Breast epithelium (tissue), 4 donors: ENCODE measurements around the gene SLC38A10. TPM values are rescaled to one million over a fixed set of nuclear protein-coding genes. Genes with fewer than 3 reads are reported as not detected.
"Not testable (repeated sequence)": the region's sequence is repeated elsewhere in the genome, so short reads cannot be mapped to it uniquely, and the experiment has no call there.

Experiments
- DNase-seq, 2 donors: peaks; one replicate each; pipeline ENCODE4 v3.0.0-alpha.2; 2019; ENCODE audit warnings: low spot score in 2 of 2
- H3K27ac ChIP-seq, 2 donors: fragments of 200-600 bp; sonication (generic) in 1 of 2; one replicate each; pipeline ENCODE4 v1.5.1; 2016 to 2019; ENCODE audit warnings: mild to moderate bottlenecking in 1 of 2
- H3K27me3 ChIP-seq, 2 donors: fragments of 200-600 bp; sonication (generic) in 1 of 2; one replicate each; pipeline versions ENCODE4 v1.5.1 to v1.6.0; 2017 to 2019; ENCODE audit warnings: control low read depth in 1 of 2, mild to moderate bottlenecking in 1 of 2
- H3K36me3 ChIP-seq: fragments of 200-600 bp; one replicate; pipeline ENCODE4 v1.5.1; 2019
- H3K4me1 ChIP-seq, 2 donors: fragments of 200-600 bp; sonication (generic); one replicate each; pipeline ENCODE4 v1.5.1; 2016 to 2019; ENCODE audit warnings: control low read depth in 1 of 2
- H3K4me3 ChIP-seq, 3 donors: fragments of 200-600 bp; sonication (generic); 1 replicate in 2 of 3; 2 replicates in 1 of 3; pipeline ENCODE4 v1.5.1; 2016 to 2019; ENCODE audit warnings: mild to moderate bottlenecking in 3 of 3, moderate library complexity in 2 of 3
- H3K9me3 ChIP-seq, 2 donors: fragments of 200-600 bp; sonication (generic) in 1 of 2; one replicate each; pipeline ENCODE4 v1.5.1; 2016 to 2019; ENCODE audit warnings: control low read depth in 1 of 2
- POLR2A ChIP-seq: fragments of 450-650 bp; IDR thresholded peaks from one replicate; pipeline ENCODE4 v1.6.1; 2016; ENCODE audit warnings: antibody characterized with exemption, mild to moderate bottlenecking, moderate library complexity
- POLR2AphosphoS5 ChIP-seq, 3 donors: sonication (generic); formaldehyde crosslinking; IDR thresholded peaks; one replicate each; pipeline ENCODE4 v1.6.1; 2017; ENCODE audit warnings: antibody characterized with exemption in 3 of 3
- intact Hi-C: fragments of 100-400 bp; cut with DNase I; formaldehyde crosslinking; loops from one replicate; pipeline ENCODE4 v1.15.1; 2023; ENCODE audit warnings: low total_unique reads
- total RNA-seq, 3 donors: library from RNA; depleted of rRNA; stranded (reverse); fragments of >200 nt; gene quantifications; one replicate each; pipeline ENCODE4 v1.1.0, GENCODE V29; 2016
- TF ChIP-seq, protein P1 (sequence below), 3 donors: fragments of 450-650 bp; IDR thresholded peaks; one replicate each; pipeline ENCODE4 v1.5.1; 2016 to 2017; ENCODE audit warnings: antibody characterized with exemption in 3 of 3, mild to moderate bottlenecking in 3 of 3, moderate library complexity in 3 of 3

The SLC38A10 gene
- total RNA-seq, 3 donors from 2014 or later: 52.4 to 104 (median 85.2) TPM

GRCh38 chr17:81230043-81230820, 64.9 kb downstream of the SLC38A10 start:
- H3K27me3 ChIP-seq: no peaks in the 10 kb centered on the region
- no peak overlapping the region for H3K27ac ChIP-seq
- intact Hi-C loops: no loop called here
- no peaks in the 10 kb centered on the region for H3K36me3 ChIP-seq
- no peaks in the 10 kb centered on the region for H3K4me1 ChIP-seq
- H3K9me3 ChIP-seq: no peaks in the 10 kb centered on the region
- H3K4me3 ChIP-seq: no peak overlapping the region
- no peak for DNase-seq
- no peak for TF ChIP-seq POLR2AphosphoS5 (IDR thresholded peaks at IDR 0.05)
- TF ChIP-seq, protein P1, sequence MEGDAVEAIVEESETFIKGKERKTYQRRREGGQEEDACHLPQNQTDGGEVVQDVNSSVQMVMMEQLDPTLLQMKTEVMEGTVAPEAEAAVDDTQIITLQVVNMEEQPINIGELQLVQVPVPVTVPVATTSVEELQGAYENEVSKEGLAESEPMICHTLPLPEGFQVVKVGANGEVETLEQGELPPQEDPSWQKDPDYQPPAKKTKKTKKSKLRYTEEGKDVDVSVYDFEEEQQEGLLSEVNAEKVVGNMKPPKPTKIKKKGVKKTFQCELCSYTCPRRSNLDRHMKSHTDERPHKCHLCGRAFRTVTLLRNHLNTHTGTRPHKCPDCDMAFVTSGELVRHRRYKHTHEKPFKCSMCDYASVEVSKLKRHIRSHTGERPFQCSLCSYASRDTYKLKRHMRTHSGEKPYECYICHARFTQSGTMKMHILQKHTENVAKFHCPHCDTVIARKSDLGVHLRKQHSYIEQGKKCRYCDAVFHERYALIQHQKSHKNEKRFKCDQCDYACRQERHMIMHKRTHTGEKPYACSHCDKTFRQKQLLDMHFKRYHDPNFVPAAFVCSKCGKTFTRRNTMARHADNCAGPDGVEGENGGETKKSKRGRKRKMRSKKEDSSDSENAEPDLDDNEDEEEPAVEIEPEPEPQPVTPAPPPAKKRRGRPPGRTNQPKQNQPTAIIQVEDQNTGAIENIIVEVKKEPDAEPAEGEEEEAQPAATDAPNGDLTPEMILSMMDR (IDR thresholded peaks at IDR 0.05): no peak
- TF ChIP-seq POLR2A: no peak

DNA sequence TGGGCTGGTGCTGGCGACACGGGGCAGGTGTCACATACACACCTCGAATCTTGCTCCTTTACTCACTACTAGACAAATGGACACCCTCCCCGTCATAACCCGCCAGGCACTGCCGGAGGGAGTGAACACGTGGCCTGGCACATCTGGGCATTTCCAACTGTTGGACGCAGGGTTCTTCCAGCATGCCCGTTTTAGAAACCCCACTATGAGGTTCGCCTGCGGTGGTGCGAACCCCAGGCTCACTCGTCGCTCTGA, 65.5 kb downstream of the SLC38A10 start:
- no peak for TF ChIP-seq POLR2A
- TF ChIP-seq, protein P1 (IDR thresholded peaks at IDR 0.05): no peak
- no peak for TF ChIP-seq POLR2AphosphoS5 (IDR thresholded peaks at IDR 0.05)
- no peaks in the 10 kb centered on the region for H3K27me3 ChIP-seq
- no peaks in the 10 kb centered on the region for H3K9me3 ChIP-seq
- no peak for DNase-seq
- H3K4me3 ChIP-seq: no peak overlapping the region
- H3K27ac ChIP-seq: no peak overlapping the region
- intact Hi-C loops: no loop called here
- no peaks in the 10 kb centered on the region for H3K36me3 ChIP-seq
- H3K4me1 ChIP-seq: no peaks in the 10 kb centered on the region

DNA sequence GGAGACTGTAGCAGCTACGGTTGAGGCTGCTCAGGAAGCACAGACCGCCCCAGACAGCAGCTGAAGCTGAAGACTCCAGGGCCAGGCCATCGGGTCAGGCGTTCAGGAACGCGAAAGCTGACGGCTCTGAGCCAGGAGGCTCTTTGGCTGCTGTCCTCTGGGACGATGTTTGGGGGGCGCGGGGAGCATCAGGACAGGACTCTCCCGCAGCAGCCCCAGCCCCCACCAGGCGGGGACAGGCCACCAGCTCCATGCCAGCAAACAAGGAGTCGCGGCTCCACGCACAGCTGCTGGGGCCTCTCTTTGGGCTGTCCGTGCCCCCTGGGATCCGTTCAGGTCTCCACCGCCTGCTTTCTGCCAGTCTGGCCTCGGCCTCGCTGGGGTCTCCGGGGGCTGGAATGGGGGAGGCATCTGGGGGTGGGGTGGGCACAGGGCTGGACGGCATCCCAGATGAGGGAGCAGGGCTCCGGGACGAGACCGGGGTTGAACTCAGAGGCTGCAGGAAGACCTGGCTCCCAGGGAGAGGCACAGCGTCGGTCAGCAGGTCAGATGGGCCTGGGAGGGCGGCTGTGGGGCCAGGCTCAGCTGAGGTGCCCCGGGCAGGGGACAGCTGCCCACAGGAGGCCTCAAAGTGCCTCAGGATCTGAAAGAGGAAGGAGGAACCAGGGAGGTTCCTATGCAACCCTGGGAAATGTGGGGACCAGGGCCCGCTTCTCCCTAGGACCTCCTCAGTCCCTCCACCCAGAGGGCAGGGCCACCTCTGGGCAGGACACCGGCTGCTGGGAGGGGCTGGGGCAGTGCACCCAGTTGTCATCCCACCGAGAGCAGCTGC, 66.1 kb downstream of the SLC38A10 start:
- DNase-seq: no peak
- Histone ChIP-seq H3K4me1 (no peaks in the 10 kb centered on the region), H3K4me3 (no peak overlapping the region), H3K27me3 (no peaks in the 10 kb centered on the region), H3K36me3 (no peaks in the 10 kb centered on the region), H3K9me3 (no peaks in the 10 kb centered on the region), H3K27ac (no peak overlapping the region)
- intact Hi-C loops: no loop called here
- TF ChIP-seq, protein P1 (IDR thresholded peaks at IDR 0.05): no peak
- no peak for TF ChIP-seq POLR2A
- no peak for TF ChIP-seq POLR2AphosphoS5 (IDR thresholded peaks at IDR 0.05)

DNA sequence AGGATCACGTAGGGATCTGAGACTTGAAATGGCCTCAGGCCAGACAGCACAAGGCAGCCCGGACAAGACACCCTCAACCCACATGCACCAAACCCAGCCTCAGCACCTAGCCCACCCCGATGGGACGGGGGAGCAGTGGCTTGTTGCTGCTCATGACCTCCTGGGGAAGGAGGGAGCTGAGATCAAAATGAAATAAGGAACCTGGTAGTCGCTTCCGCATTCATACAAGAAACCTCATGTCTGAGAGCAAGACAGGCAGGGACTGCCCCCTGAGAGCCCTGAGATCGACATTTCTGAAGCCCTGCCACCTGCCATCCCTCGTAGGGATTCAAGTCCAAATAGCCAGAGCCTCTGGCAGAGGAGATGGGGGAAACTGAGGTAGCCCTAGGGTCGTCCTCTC, 66.7 kb downstream of the SLC38A10 start:
- H3K36me3 ChIP-seq: no peaks in the 10 kb centered on the region
- TF ChIP-seq POLR2A (no peak), POLR2AphosphoS5 (IDR thresholded peaks at IDR 0.05) (no peak)

GRCh38 chr17:81227630-81228029, 67.5 kb downstream of the SLC38A10 start:
- H3K27me3 ChIP-seq, H3K4me1 ChIP-seq, intact Hi-C loops, H3K27ac ChIP-seq, H3K4me3 ChIP-seq, H3K36me3 ChIP-seq, DNase-seq, H3K9me3 ChIP-seq: not testable (repeated sequence)

More for the DNA sequence above, 66.7 kb downstream of the SLC38A10 start:
- Histone ChIP-seq H3K27ac (no peak overlapping the region), H3K4me1 (no peaks in the 10 kb centered on the region), H3K9me3 (no peaks in the 10 kb centered on the region), H3K27me3 (no peaks in the 10 kb centered on the region), H3K4me3 (no peak overlapping the region)
- DNase-seq: no peak
- intact Hi-C loops: no loop called here

DNA sequence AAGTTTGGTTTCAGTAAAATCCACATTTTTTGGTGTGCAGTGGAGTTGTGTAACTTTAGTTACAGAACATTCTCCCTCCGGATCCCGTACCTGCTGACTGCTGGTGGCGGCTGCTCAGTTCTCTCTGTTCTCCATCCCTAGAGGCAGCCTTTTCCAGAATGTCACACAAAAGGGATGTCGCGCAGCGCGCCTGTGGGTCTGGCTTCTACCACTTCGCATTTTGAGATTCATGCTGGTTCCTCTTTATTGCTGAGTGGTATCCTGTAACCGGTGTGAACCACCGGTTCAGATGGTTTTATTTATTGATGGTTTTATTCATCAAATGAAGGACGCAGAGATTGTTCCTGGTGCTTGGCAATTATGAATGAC, 71.4 kb downstream of the SLC38A10 start:
- Histone ChIP-seq H3K36me3 (no peaks in the 10 kb centered on the region), H3K27me3 (no peaks in the 10 kb centered on the region), H3K4me1 (peaks cover 8% of the 10 kb centered on the region in 2 donors), H3K27ac (peak overlapping the region; percentile 66 to 77), H3K9me3 (no peaks in the 10 kb centered on the region), H3K4me3 (peak overlapping the region; percentile 37 to 98 (median 84))
- TF ChIP-seq, protein P1 (IDR thresholded peaks at IDR 0.05): no peak
- no peak for TF ChIP-seq POLR2A
- no peak for TF ChIP-seq POLR2AphosphoS5 (IDR thresholded peaks at IDR 0.05)
- DNase-seq: no peak
- intact Hi-C loops: no loop called here
